GM18511 (cell line): ENCODE results near the gene LRRTM2.
"Not testable (repeated sequence)": the region's sequence is repeated elsewhere in the genome, so short reads cannot be mapped to it uniquely, and the experiment has no call there.

Experiments used
- ATAC-seq: cut with Tn5 transposase; IDR thresholded peaks from one replicate; pipeline ENCODE4 v1.9.1; 2021; ENCODE audit warnings: mild to moderate bottlenecking, moderate library complexity; ENCODE audit not compliant: unreplicated experiment

LRRTM2 gene

DNA sequence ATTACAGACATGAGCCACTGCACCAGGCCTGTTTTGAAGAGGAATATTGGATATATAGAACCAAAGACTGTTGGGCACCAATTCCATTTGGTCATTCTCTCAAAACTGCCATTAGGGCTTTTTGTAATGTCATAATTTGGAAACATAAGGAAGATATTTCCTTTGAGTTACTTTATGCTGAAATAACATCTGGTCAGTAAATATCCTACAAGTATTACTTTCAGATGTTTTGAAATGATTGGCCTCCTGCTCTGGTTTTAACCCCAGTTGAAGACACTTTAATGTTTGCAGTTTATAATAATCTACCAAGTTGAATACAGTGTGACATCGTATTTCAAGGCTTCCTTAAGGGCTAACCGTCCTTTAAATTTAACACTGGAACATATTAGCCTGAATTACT lies 33.6 kb downstream of the LRRTM2 start:
- no peak for ATAC-seq

DNA sequence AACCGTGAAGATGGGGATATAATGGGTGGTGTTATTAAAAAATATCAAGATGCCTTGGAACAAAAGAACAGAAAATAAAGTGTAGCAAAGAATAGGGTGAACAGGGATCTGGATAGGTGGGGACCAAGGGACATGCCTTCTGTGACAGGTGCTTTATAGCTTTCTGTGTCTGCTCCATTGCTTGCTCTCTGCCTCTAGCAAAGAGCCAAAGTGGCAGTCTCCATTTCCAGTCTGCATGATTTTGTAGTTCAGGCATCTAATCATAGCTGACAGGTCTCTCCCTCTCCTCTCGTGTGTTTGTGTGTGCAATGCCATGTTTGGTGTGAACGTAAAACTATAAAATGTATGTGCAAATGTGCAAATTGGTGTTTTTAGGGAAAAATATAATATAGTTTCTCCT lies 35.0 kb downstream of the LRRTM2 start:
- ATAC-seq, result no peak

DNA sequence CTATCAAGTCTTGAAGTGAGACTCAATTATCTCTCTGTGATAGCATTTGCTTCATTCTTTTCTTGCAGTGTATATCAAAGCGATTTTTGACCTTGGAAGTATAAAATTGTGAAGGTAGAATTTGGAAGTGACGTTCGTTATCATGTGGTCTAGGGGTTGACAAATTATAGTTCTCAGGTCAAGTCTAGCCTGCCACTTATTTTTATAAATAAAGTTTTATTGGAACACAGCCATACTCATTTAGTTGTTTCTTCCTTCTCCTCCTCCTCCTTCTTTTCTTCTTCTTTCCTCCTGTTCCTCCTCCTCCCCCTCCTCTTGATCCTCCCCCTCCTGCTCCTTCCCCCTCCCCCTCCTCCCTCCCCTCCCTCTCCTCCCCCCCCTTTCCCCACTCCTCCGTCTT lies 38.0 kb downstream of the LRRTM2 start:
- no peak for ATAC-seq

DNA sequence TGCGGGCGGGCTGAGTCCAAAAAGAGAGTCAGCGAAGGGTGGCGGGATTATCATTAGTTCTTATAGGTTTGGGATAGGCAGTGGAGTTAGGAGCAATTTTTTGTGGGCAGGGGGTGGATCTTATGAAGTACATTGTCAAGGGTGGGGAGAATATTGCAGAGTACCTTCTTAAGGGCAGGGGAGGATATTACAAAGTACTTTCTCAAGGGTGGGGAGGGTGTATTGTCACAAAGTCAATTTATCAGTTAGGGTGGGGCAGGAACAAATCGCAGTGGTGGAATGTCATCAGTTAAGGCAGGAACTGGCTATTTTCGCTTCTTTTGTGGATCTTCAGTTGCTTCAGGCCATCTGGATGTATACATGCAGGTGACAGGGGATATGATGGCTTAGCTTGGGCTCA lies 40.3 kb downstream of the LRRTM2 start:
- ATAC-seq, result not testable (repeated sequence)

DNA sequence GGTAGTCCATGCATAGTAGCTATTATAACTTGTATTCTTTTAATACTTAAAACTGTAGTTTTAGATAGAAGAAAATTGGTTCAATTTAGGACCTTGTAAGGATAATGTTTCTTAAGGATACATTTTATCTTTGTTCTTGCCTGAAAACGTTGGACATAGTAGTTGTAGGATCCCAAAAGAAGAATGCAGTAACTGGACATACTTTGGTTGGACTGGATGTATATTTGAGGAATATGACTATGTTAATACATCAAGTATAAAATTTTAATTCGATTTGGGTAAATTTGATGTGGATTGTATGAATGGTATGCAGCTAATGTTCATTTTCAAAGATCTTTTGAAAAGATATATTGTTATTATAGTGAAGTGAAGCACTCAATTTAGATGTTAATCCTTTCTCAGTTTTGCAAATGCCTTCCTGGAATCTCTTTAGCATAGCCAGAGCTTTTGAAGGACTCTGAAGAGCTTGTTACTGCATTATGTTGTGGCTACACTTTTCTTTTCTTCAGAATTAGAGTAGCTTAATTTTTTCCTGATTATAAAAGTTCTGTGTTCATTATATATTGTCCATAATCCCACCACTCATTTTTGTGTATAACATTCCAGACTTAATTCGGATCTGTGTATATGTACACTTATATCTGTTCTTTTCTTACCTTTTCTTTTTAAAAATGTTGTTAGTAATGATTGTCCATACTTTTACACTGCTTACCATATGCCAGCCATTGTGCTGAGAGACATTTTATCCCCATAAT lies 41.2 kb downstream of the LRRTM2 start:
- no peak for ATAC-seq

DNA sequence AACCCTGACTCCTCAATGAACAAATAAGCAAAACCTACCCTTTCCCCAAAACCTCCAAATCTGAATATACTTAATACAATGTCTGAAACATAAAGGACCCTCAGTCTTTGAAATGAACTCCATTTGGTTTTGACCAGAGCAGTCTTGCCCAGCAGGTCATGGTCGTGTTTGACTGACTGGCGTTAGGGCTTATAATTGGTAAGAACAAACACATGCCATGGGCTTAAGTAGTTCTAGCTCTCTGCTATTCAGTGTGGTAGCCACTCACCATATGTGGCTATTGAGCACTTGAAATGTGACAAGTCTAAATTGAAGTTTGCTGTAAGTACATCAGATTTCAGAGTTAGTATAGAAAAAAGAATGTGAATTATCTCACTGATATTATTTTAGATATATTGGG lies 42.1 kb downstream of the LRRTM2 start:
- no peak for ATAC-seq

DNA sequence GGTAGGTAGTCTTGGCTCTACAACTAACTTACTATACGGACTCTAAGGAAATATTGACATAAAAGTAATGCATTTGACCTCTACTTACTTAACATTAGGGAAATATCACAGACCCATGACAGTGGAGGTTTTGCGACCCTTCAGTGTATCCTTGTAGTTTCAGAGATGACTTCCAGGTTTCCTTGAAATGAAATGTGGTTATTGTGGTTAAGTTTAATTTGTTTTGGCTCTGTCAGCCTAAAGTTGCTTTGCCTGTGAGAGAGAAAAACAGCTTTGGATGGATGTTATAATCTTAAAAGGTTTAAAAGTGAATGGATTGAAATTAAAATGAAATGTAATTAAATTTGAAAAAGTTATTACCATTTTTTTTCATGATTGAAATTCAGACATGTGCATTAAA lies 42.9 kb downstream of the LRRTM2 start:
- ATAC-seq, result no peak

DNA sequence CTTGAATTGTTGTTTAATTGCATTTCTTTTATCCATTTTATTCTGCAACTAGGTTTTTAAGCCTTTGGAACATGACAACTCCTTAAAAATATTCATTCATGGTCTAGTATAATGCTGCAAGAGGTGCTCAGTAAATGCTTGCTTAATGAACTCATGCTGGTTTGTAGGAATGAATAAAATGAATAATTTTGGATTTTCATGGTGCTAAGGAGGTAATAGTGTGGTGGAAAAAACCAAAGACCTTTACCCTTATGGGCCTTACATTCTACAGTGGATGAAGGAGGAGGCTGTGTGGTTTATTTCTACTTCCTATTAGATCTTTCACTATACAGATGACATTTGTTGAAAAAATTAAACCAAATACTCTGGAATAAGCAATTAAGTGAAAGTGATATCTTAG lies 43.4 kb downstream of the LRRTM2 start:
- ATAC-seq, result no peak

DNA sequence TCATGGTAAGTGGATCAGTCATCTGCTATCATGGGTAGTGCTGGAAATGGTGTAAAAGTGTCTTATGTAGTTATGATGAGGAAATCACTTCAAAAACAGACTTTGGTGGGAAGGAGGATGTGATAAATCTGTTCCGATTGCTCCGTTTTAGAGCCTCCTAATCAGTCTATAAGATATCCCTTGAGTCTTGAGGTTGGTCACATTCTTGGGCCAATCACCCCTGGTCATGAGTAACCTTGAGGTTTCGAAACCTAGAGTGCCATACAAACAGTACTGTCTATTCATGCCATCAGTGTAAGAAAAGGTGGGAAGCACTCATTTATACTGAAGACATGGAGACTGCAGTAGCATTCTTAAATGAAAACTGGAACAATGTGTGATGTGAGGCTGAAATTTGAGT lies 45.8 kb downstream of the LRRTM2 start:
- no peak for ATAC-seq

DNA sequence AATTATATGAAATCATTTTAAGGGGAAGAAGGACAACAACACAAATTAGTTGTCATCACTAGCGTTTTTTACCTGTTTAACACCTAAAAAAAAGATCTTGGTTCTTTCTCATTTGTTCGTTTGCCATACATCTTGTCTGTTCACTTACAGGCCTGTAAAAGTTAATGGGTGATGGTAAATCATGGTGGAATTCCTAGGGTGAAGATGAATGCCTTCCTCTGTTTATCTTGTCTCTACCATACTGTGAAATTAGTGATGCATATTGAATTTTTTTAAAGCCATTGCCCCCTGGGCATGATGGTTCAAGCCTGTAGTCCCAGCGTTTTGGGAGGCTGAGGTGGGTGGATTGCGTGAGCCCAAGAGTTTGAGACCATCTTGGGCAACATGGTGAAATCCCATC lies 46.6 kb downstream of the LRRTM2 start:
- ATAC-seq, result no peak

DNA sequence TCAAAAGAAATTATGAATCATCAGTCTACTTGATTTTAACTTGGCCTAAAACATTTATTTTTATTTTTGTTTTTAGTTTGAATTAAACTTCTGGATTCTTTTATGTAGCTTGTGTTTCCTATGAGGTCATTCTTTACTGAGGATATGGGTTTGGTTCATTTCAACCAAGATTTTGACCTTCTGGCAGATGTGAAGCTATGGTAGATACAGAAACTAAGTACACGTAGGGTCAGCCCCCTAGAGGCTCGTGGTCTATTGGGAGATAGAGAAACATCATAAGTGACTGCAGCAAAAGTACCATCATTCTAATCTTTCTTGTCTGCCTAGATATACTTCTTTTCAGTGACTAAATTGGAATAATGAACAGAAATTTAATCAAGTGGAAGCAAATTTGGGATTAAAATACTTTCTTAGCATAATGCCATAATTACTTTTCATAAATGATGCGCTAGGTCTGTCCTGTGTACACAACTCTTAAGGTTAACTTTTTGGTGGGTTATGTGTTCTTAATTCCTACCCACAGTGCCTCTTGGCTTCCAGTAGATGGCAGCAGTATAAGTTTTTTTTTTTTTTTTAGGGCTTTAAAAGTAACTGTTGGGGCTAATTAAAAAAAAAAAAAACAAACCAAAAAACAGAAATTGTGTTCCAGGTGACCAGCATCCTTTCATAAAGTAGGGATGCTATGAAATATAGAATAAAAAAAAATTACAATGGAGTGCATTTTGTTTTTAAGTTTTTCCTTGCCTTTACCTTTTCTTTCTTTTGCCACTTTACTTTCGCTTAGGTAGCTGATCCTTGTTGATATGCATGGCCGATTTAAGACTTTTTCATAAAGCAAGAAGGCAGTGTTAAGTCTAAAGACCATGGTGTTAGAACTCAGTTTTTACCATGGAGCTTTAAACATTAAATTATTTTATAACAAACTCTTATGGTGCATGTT lies 49.9 kb downstream of the LRRTM2 start:
- ATAC-seq, result no peak

DNA sequence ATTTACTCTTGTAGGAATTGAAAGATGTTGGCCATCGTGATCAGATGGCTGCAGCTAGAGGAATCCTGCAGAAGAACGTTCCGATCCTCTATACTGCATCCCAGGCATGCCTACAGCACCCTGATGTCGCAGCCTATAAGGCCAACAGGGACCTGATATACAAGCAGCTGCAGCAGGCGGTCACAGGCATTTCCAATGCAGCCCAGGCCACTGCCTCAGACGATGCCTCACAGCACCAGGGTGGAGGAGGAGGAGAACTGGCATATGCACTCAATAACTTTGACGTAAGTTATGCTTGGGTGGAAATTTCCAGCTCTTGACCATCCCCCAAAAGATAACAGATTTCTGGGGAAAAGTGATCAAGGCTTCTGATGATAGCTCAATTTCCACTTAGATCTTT lies 50.6 kb downstream of the LRRTM2 start:
- no peak for ATAC-seq

DNA sequence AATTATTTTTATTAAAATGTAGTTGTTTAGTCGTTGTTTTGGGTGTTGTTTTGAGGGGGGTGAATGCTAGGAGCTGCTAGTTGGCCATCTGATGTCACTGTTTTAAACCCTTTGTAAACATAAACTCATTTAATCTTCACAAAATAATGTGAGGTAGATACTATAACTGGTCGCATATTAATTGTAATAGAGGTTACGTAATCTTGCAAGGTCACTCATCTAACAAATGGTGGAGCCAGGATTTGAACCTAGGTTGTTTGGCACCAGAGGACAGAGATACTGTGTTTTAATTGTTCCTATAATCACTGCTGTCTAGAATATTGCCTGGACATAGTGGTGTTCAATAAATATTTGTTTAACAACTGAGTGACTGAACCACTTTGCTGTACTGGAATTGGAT lies 54.4 kb downstream of the LRRTM2 start:
- ATAC-seq, result no peak

DNA sequence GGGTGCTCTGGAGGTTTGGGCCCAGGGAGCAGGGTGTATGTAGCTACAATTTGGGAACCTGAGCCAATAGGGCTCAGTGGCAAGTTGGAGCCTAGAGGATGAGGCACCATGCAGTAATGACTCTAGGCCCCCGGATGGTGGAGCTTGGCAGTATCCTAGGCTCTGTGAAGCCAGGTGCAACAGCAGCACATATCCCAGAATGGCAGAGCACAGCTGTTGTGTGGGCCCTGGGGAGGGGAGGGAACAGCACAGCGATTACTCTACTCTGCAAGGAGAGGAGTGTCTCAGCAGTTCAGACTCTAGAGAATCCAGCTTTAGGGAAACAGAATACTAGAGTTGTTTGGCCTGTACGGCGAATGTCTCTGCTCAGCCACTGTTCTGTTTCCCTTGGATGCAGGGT lies 56.1 kb downstream of the LRRTM2 start:
- no peak for ATAC-seq
